Endodermal cell (in vitro differentiated cells): ENCODE results near the gene KIRREL3. TPM values are rescaled to one million over a fixed set of nuclear protein-coding genes. Genes with fewer than 3 reads are reported as not detected.

Source experiments
- DNase-seq: peaks from one replicate; pipeline ENCODE4 v3.0.0-alpha.2; 2017
- H3K27ac ChIP-seq: 2 replicates; pipeline ENCODE4 v1.5.1; 2013; ENCODE audit warnings: mild to moderate bottlenecking, low read depth, low read length, moderate library complexity
- H3K27me3 ChIP-seq: 2 replicates; pipeline ENCODE4 v1.6.1; 2013; ENCODE audit warnings: mild to moderate bottlenecking, low read length, moderate library complexity; ENCODE audit not compliant: insufficient read depth, control insufficient read depth, poor library complexity, severe bottlenecking
- H3K36me3 ChIP-seq: 2 replicates; pipeline ENCODE4 v1.7.0; 2013; ENCODE audit warnings: mild to moderate bottlenecking, low read length, moderate library complexity; ENCODE audit not compliant: control insufficient read depth, insufficient read depth
- H3K4me1 ChIP-seq: one replicate; pipeline ENCODE4 v1.7.0; 2013; ENCODE audit warnings: low read length; ENCODE audit not compliant: control insufficient read depth, insufficient read depth
- H3K4me3 ChIP-seq: 2 replicates; pipeline ENCODE4 v1.5.1; 2013; ENCODE audit warnings: mild to moderate bottlenecking, low read length, moderate library complexity
- H3K9ac ChIP-seq: 2 replicates; pipeline ENCODE4 v1.6.1; 2013; ENCODE audit warnings: mild to moderate bottlenecking, low read length, moderate library complexity; ENCODE audit not compliant: poor library complexity, severe bottlenecking; ENCODE audit errors: extremely low read depth
- H3K9me3 ChIP-seq: 2 replicates; pipeline ENCODE4 v1.6.1; 2013; ENCODE audit warnings: mild to moderate bottlenecking, low read length, moderate library complexity; ENCODE audit not compliant: control insufficient read depth
- H3K27ac Mint-ChIP-seq: 2 replicates; pipeline ENCODE4 v1.8.0; 2020; ENCODE audit warnings: mixed read lengths
- H3K27me3 Mint-ChIP-seq: 2 replicates; pipeline ENCODE4 v1.8.0; 2021; ENCODE audit warnings: mild to moderate bottlenecking, mixed read lengths; ENCODE audit not compliant: insufficient read depth
- H3K36me3 Mint-ChIP-seq: 2 replicates; pipeline ENCODE4 v1.8.0; 2020; ENCODE audit warnings: low read depth, mixed read lengths
- H3K4me1 Mint-ChIP-seq: 2 replicates; pipeline ENCODE4 v1.8.0; 2020; ENCODE audit warnings: mixed read lengths
- H3K4me3 Mint-ChIP-seq: 2 replicates; pipeline ENCODE4 v1.8.0; 2020; ENCODE audit warnings: mild to moderate bottlenecking, moderate library complexity, mixed read lengths
- H3K9me3 Mint-ChIP-seq: 2 replicates; pipeline ENCODE4 v1.8.0; 2020; ENCODE audit warnings: mild to moderate bottlenecking, mixed read lengths
- CTCF ChIP-seq: fragments of 200-600 bp; sonication (generic); conservative IDR thresholded peaks from 2 replicates; pipeline ENCODE4 v1.5.0; 2021; ENCODE audit warnings: antibody characterized with exemption, mild to moderate bottlenecking
- WGBS, 2 experiments: methylation state at CpG; one replicate each; pipeline versions ENCODE4 v1.1.5 to v1.1.7; 2013; ENCODE audit warnings: missing lambda C conversion rate in 2 of 2, mixed read lengths in 1 of 2; ENCODE audit not compliant: insufficient coverage in 1 of 2, insufficient read length in 1 of 2; 5-methylcytosine and 5-hydroxymethylcytosine counted together
- total RNA-seq, 2 donors: library from RNA; stranded (reverse); fragmentation: NEBNext Ultra II Directional in 1 of 2; extraction: Animal tissue kit (Norgen Biotek cat#: 25700) in 1 of 2; gene quantifications; 2 replicates in 1 of 2; 3 replicates in 1 of 2; pipeline ENCODE4 v1.2.1, GENCODE V29; 2021

KIRREL3 gene
- total RNA-seq, 2 donors from 2014 or later, result 1.1 to 1.4 TPM

- Histone ChIP-seq H3K36me3 (no peaks in the 10 kb centered on the region), H3K9ac (no peak overlapping the region), H3K27ac (no peak overlapping the region), H3K9me3 (no peaks in the 10 kb centered on the region), H3K27me3 (peaks cover 7% of the 10 kb centered on the region), H3K4me1 (no peaks in the 10 kb centered on the region), H3K4me3 (no peak overlapping the region)
- Mint-ChIP-seq H3K27ac (no peak overlapping the region), H3K4me3 (no peak overlapping the region), H3K27me3 (peaks cover 14% of the 10 kb centered on the region), H3K9me3 (no peaks in the 10 kb centered on the region), H3K36me3 (no peaks in the 10 kb centered on the region), H3K4me1 (peaks cover 5% of the 10 kb centered on the region)
- DNase-seq, result no peak
- WGBS, 2 experiments, result 90 to 97% methylated on average over 3 to 8 of the region's 8 CpGs
- TF ChIP-seq CTCF, result no peak
Measured at GRCh38 chr11:126682590-126682989, 318.0 kb downstream of the KIRREL3 start.

- H3K9me3 ChIP-seq, result no peaks in the 10 kb centered on the region
- no peaks in the 10 kb centered on the region for H3K36me3 ChIP-seq
- 87 to 95% methylated on average over 2 to 3 of the region's 3 CpGs for WGBS, 2 experiments
- H3K27me3 ChIP-seq, result peaks cover 7% of the 10 kb centered on the region
- no peak for DNase-seq
- Mint-ChIP-seq H3K27ac (no peak overlapping the region), H3K36me3 (no peaks in the 10 kb centered on the region), H3K4me1 (peaks cover 2% of the 10 kb centered on the region), H3K27me3 (peaks cover 11% of the 10 kb centered on the region), H3K9me3 (no peaks in the 10 kb centered on the region), H3K4me3 (no peak overlapping the region)
- no peak overlapping the region for H3K9ac ChIP-seq
- no peak overlapping the region for H3K27ac ChIP-seq
- H3K4me3 ChIP-seq, result no peak overlapping the region
- H3K4me1 ChIP-seq, result no peaks in the 10 kb centered on the region
- TF ChIP-seq CTCF, result no peak
Measured at GRCh38 chr11:126680700-126681099, 319.9 kb downstream of the KIRREL3 start.

GRCh38 chr11:126680131-126680530, 320.4 kb downstream of the KIRREL3 start:
- Histone ChIP-seq H3K4me3 (no peak overlapping the region), H3K27me3 (peaks cover 7% of the 10 kb centered on the region), H3K9ac (no peak overlapping the region), H3K9me3 (no peaks in the 10 kb centered on the region), H3K4me1 (no peaks in the 10 kb centered on the region), H3K36me3 (no peaks in the 10 kb centered on the region), H3K27ac (no peak overlapping the region)
- H3K4me3 Mint-ChIP-seq, result no peak overlapping the region
- no peaks in the 10 kb centered on the region for H3K9me3 Mint-ChIP-seq
- H3K4me1 Mint-ChIP-seq, result peaks cover 2% of the 10 kb centered on the region
- H3K27ac Mint-ChIP-seq, result no peak overlapping the region
- no peak for TF ChIP-seq CTCF
- WGBS, 2 experiments, result 89% methylated on average over 1 to 4 of the region's 4 CpGs
- DNase-seq, result no peak
- no peaks in the 10 kb centered on the region for H3K36me3 Mint-ChIP-seq
- peaks cover 8% of the 10 kb centered on the region for H3K27me3 Mint-ChIP-seq
